B cell (primary cell): Measurements from ENCODE around the gene AP3D1. TPM values are rescaled to one million over a fixed set of nuclear protein-coding genes. Genes with fewer than 3 reads are reported as not detected.

Experiments used
- ATAC-seq: fragments of 200-7000 bp; cut with Tn5 transposase; one replicate; pipeline ENCODE4 v1.10.0; 2021; ENCODE audit warnings: low read depth, mild to moderate bottlenecking, moderate number of reproducible peaks, moderate library complexity
- CTCF ChIA-PET: fragments of 350-600 bp; sonication (Branson Sonifier 250); formaldehyde crosslinking; loops from one replicate; lab custom pipeline; 2021; ENCODE audit warnings: antibody characterized with exemption, inconsistent platforms; lab: Charles Lee
- POLR2A ChIA-PET: fragments of 350-600 bp; sonication (Branson Sonifier 250); formaldehyde crosslinking; loops from one replicate; lab custom pipeline; 2021; ENCODE audit warnings: antibody characterized with exemption; lab: Charles Lee
- DNase-seq: peaks from one replicate; pipeline ENCODE4 v3.0.0; 2013
- H2AFZ ChIP-seq: 2 replicates; pipeline ENCODE4 v1.6.1; 2012; ENCODE audit warnings: mild to moderate bottlenecking, low read depth, low read length; ENCODE audit not compliant: insufficient read depth, poor library complexity, severe bottlenecking
- H3K27ac ChIP-seq, 2 donors: 1 replicate in 1 of 2; 2 replicates in 1 of 2; pipeline ENCODE4 v1.5.1; 2012 to 2013; ENCODE audit warnings: low read length in 2 of 2, mild to moderate bottlenecking in 2 of 2, moderate library complexity in 1 of 2
- H3K27me3 ChIP-seq, 4 experiments: fragments of 200-600 bp in 1 of 4; sonication (generic) in 1 of 4; replicated peaks in 1 of 4; 1 replicate in 2 of 4; 2 replicates in 2 of 4; pipeline versions ENCODE4 v1.6.1 to v1.7.0; 2013 to 2016; ENCODE audit warnings: low read length in 3 of 4, mild to moderate bottlenecking in 2 of 4, mixed read lengths in 1 of 4, moderate library complexity in 1 of 4; ENCODE audit not compliant: insufficient read depth in 4 of 4, control insufficient read depth in 3 of 4; ENCODE audit errors: control extremely low read depth in 1 of 4
- H3K36me3 ChIP-seq, 2 experiments: replicated peaks in 1 of 2; 1 replicate in 1 of 2; 2 replicates in 1 of 2; pipeline versions ENCODE4 v1.6.1 to v1.7.1; 2013; ENCODE audit warnings: low read length in 1 of 2; ENCODE audit not compliant: insufficient read depth in 2 of 2, control insufficient read depth in 1 of 2; ENCODE audit errors: control extremely low read depth in 1 of 2, extremely low read depth in 1 of 2
- H3K4me1 ChIP-seq, 2 donors: fragments of 200-600 bp in 1 of 2; sonication (generic) in 1 of 2; 1 replicate in 1 of 2; 2 replicates in 1 of 2; pipeline versions ENCODE4 v1.5.1 to v1.6.1; 2013 to 2017; ENCODE audit warnings: low read length in 2 of 2; ENCODE audit not compliant: control insufficient read depth in 2 of 2, insufficient read depth in 2 of 2
- H3K4me2 ChIP-seq: replicated peaks from 2 replicates; pipeline ENCODE3; 2012; ENCODE audit warnings: mild to moderate bottlenecking, low read depth, low read length; ENCODE audit not compliant: poor library complexity, severe bottlenecking
- H3K4me3 ChIP-seq, 5 experiments: fragments of 200-600 bp in 1 of 5; sonication (generic) in 1 of 5; 1 replicate in 3 of 5; 2 replicates in 2 of 5; pipeline versions ENCODE4 v1.5.1 to v1.7.0; 2011 to 2016; ENCODE audit warnings: low read length in 4 of 5, mild to moderate bottlenecking in 4 of 5, low read depth in 2 of 5, control low read depth in 1 of 5, moderate library complexity in 1 of 5; ENCODE audit not compliant: insufficient read depth in 1 of 5; ENCODE audit errors: control extremely low read depth in 1 of 5, extremely low read depth in 1 of 5
- H3K79me2 ChIP-seq: fragments of 200-600 bp; sonication (generic); one replicate; pipeline ENCODE4 v1.6.0; 2016; ENCODE audit warnings: low read length; ENCODE audit not compliant: control insufficient read depth, insufficient read depth
- H3K9ac ChIP-seq: fragments of 200-600 bp; sonication (generic); 2 replicates; pipeline ENCODE4 v1.6.1; 2017; ENCODE audit warnings: mild to moderate bottlenecking, low read length, moderate library complexity
- H3K9me3 ChIP-seq, 3 donors: one replicate each; pipeline versions ENCODE4 v1.6.1 to v1.7.1; 2013; ENCODE audit warnings: low read length in 2 of 3; ENCODE audit not compliant: control insufficient read depth in 2 of 3, insufficient read depth in 1 of 3; ENCODE audit errors: control extremely low read depth in 1 of 3
- H4K20me1 ChIP-seq: 2 replicates; pipeline ENCODE4 v1.6.0; 2012; ENCODE audit warnings: mild to moderate bottlenecking, low read length; ENCODE audit not compliant: insufficient read depth, control insufficient read depth, poor library complexity, severe bottlenecking
- H3K27ac Mint-ChIP-seq: one replicate; pipeline ENCODE4 v1.8.0; 2021; ENCODE audit warnings: mixed read lengths
- H3K27me3 Mint-ChIP-seq: one replicate; pipeline ENCODE4 v1.8.0; 2021; ENCODE audit warnings: mixed read lengths
- H3K4me1 Mint-ChIP-seq: one replicate; pipeline ENCODE4 v1.8.0; 2021; ENCODE audit warnings: mixed read lengths
- H3K4me3 Mint-ChIP-seq: one replicate; pipeline ENCODE4 v1.8.0; 2021; ENCODE audit warnings: mixed read lengths
- H3K9me3 Mint-ChIP-seq: one replicate; pipeline ENCODE4 v1.8.0; 2022; ENCODE audit warnings: mixed read lengths; ENCODE audit not compliant: insufficient read depth
- EZH2 ChIP-seq: IDR thresholded peaks from 2 replicates; pipeline ENCODE4 v1.6.1; 2012; ENCODE audit warnings: borderline replicate concordance, low read depth, mild to moderate bottlenecking, moderate library complexity, low read length; ENCODE audit not compliant: insufficient read depth, poor library complexity, severe bottlenecking
- WGBS: methylation state at CpG from one replicate; pipeline ENCODE4 v1.1.5; 2013; ENCODE audit warnings: missing lambda C conversion rate; ENCODE audit not compliant: insufficient coverage; 5-methylcytosine and 5-hydroxymethylcytosine counted together
- intact Hi-C: fragments of 100-400 bp; cut with micrococcal nuclease; formaldehyde crosslinking; loops from one replicate; pipeline ENCODE4 v1.10.0; 2022
- polyA plus RNA-seq: library from polyadenylated mRNA; depleted of rRNA; stranded (reverse); fragments of >200 nt; gene quantifications from 2 replicates; pipeline ENCODE4 v1.2.3, GENCODE V29; 2012
- total RNA-seq, 2 donors: library from RNA; stranded (reverse); fragments of 120-200 nt in 1 of 2; gene quantifications; 1 replicate in 1 of 2; 2 replicates in 1 of 2; pipeline versions ENCODE4 v1.2.3 to v1.2.4, GENCODE V29; 2013 to 2022
- TF ChIP-seq, protein P1 (sequence below): fragments of 200-600 bp; IDR thresholded peaks from one replicate; pipeline ENCODE4 v1.8.0; 2022; ENCODE audit warnings: antibody characterized with exemption, mild to moderate bottlenecking

Gene AP3D1
- total and polyA plus RNA-seq, 2 donors (not counting 1 experiment from before 2014, with no cell fraction given): 96.4 to 114 TPM

DNA sequence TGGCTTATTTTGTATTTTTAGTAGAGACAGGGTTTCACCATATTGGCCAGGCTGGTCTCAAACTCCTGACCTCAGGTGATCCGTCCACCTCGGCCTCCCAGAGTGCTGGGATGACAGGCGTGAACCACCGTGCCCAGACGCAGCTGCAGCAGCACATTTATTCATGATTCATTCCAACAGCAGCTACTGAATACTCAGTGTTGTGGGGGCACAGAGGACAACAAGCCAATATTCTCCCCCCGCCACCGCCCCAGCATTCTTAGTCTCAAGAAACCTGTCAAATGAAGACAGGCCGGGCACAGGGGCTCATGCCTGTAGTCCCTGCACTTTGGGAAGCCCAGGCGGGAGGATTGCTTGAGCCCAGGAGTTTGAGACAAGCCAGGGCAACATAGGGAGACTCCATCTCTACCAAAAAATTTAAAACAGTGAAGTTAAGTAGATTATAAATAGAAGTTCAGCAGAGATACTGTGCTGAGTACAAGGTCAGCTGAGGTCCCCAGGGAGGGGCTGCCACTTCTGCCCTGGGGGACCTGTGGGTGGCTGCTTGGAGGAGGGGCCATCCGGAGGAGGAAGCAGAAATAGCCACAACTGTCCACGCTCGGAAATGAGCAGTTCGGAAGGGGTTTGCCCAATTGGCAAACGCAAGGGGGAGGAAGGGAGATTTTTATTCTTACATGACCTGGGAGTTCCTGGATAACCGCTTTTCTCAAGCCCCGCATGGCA is 16.7 kb upstream of the AP3D1 start:
- Histone ChIP-seq H2AFZ (no peak overlapping the region), H3K27me3 (no peaks in the 10 kb centered on the region), H3K4me2 (peak overlapping the region; percentile 99), H3K27ac (peak overlapping the region; percentile 90 to 95), H3K4me3 (peak overlapping the region; percentile 16 to 64 (median 37)), H3K36me3 (peaks cover 0 to 1% of the 10 kb centered on the region in 2 experiments), H3K79me2 (peaks cover 94% of the 10 kb centered on the region), H3K9ac (peak overlapping the region; percentile 62), H3K9me3 (no peaks in the 10 kb centered on the region), H3K4me1 (peaks cover 66 to 87% of the 10 kb centered on the region in 2 donors), H4K20me1 (peaks cover 32% of the 10 kb centered on the region)
- H3K27me3 Mint-ChIP-seq: no peaks in the 10 kb centered on the region
- ATAC-seq: peak; percentile 38
- no peak for TF ChIP-seq EZH2
- TF ChIP-seq, protein P1, sequence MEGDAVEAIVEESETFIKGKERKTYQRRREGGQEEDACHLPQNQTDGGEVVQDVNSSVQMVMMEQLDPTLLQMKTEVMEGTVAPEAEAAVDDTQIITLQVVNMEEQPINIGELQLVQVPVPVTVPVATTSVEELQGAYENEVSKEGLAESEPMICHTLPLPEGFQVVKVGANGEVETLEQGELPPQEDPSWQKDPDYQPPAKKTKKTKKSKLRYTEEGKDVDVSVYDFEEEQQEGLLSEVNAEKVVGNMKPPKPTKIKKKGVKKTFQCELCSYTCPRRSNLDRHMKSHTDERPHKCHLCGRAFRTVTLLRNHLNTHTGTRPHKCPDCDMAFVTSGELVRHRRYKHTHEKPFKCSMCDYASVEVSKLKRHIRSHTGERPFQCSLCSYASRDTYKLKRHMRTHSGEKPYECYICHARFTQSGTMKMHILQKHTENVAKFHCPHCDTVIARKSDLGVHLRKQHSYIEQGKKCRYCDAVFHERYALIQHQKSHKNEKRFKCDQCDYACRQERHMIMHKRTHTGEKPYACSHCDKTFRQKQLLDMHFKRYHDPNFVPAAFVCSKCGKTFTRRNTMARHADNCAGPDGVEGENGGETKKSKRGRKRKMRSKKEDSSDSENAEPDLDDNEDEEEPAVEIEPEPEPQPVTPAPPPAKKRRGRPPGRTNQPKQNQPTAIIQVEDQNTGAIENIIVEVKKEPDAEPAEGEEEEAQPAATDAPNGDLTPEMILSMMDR: no peak
- POLR2A ChIA-PET: interaction anchor here (0.6 to 0.7 kb wide), 4 partner anchors 20 to 271 kb away, joined by 3 to 15 read pairs (median 8); no protein-coding TSS in a partner anchor
- peak overlapping the region; percentile 88 for H3K4me3 Mint-ChIP-seq
- H3K9me3 Mint-ChIP-seq: no peaks in the 10 kb centered on the region
- WGBS: 32% methylated on average over 11 of the region's 16 CpGs
- H3K4me1 Mint-ChIP-seq: peaks cover 65% of the 10 kb centered on the region
- peak overlapping the region; percentile 95 for H3K27ac Mint-ChIP-seq
- intact Hi-C loops: loop anchor here (1.0 to 5.0 kb wide), 4 partner anchors 15 to 454 kb away; partner anchors contain the start of gene KLF16
- peak; percentile 91 for DNase-seq
- CTCF ChIA-PET: interaction anchor here (0.9 kb wide), 1 partner anchor 12 kb away, joined by 5 read pairs; no protein-coding TSS in a partner anchor
